Panc1 (cell line): ENCODE measurements around the gene BRI3BP. TPM values are rescaled to one million over a fixed set of nuclear protein-coding genes. Genes with fewer than 3 reads are reported as not detected.

Experiments
- ATAC-seq: fragments of 200-7000 bp; cut with Tn5 transposase; 2 replicates; pipeline ENCODE4 v1.9.1; 2020; ENCODE audit warnings: mild to moderate bottlenecking, moderate library complexity
- BruUV-seq: library from RNA; stranded (reverse); fragments of 400-500 nt; replicated peaks from 2 replicates; lab custom pipeline; 2021; lab: Mats Ljungman, UMichigan
- CTCF ChIA-PET: fragments of 300-600 bp; sonication (Branson Sonifier 250); formaldehyde crosslinking; loops from one replicate; lab custom pipeline; 2022; ENCODE audit warnings: antibody characterized with exemption; lab: Charles Lee
- POLR2A ChIA-PET: fragments of 300-600 bp; sonication (Branson Sonifier 250); formaldehyde crosslinking; loops from one replicate; lab custom pipeline; 2022; ENCODE audit warnings: antibody characterized with exemption; lab: Charles Lee
- DNase-seq: peaks from one replicate; pipeline ENCODE4 v3.0.0-alpha.2; 2010; ENCODE audit warnings: low read depth, low spot score
- H3K27ac ChIP-seq: 2 replicates; pipeline ENCODE4 v1.5.1; 2011; ENCODE audit warnings: mild to moderate bottlenecking, low read length, inconsistent platforms
- H3K27me3 ChIP-seq: fragments of 200-500 bp; sonication (Bioruptor generic); 2 replicates; pipeline ENCODE4 v1.6.0; 2014; ENCODE audit warnings: low read length, inconsistent platforms; ENCODE audit not compliant: control insufficient read depth, insufficient read depth
- H3K36me3 ChIP-seq: fragments of 200-500 bp; sonication (Bioruptor generic); 2 replicates; pipeline ENCODE4 v1.5.1; 2014; ENCODE audit warnings: inconsistent platforms, mild to moderate bottlenecking, low read length, moderate library complexity; ENCODE audit not compliant: control insufficient read depth, insufficient read depth
- H3K4me1 ChIP-seq: 2 replicates; pipeline ENCODE4 v1.5.1; 2011; ENCODE audit warnings: inconsistent platforms, mild to moderate bottlenecking, low read length, moderate library complexity; ENCODE audit not compliant: control insufficient read depth, insufficient read depth
- H3K4me3 ChIP-seq, 2 experiments: 2 replicates each; pipeline ENCODE4 v1.5.1; 2011 to 2012; ENCODE audit warnings: low read depth in 2 of 2, low read length in 2 of 2, mild to moderate bottlenecking in 2 of 2, inconsistent platforms in 1 of 2, moderate library complexity in 1 of 2
- H3K9me3 ChIP-seq: fragments of 200-500 bp; sonication (Bioruptor generic); 2 replicates; pipeline ENCODE4 v1.5.1; 2014; ENCODE audit warnings: low read depth, mild to moderate bottlenecking, inconsistent platforms, low read length, moderate library complexity; ENCODE audit not compliant: control insufficient read depth, insufficient read depth
- POLR2AphosphoS5 ChIP-seq: IDR thresholded peaks from 2 replicates; pipeline ENCODE4 v1.6.1; 2012; ENCODE audit warnings: mild to moderate bottlenecking, low read depth, low read length, moderate library complexity
- SIN3A ChIP-seq: IDR thresholded peaks from 2 replicates; pipeline ENCODE4 v1.6.1; 2012; ENCODE audit warnings: low read depth, mild to moderate bottlenecking, low read length, moderate library complexity, borderline replicate concordance; ENCODE audit not compliant: insufficient read depth
- TCF7L2 ChIP-seq: IDR thresholded peaks from 2 replicates; pipeline ENCODE4 v1.6.1; 2011; ENCODE audit warnings: mild to moderate bottlenecking, low read depth, low read length, inconsistent platforms
- in situ Hi-C: cut with HindIII; loops from 2 replicates; pipeline ENCODE4 v1.10.0; 2016; ENCODE audit warnings: low sequenced_read_pairs, low pct_unique_long_range_greater_than_20kb
- intact Hi-C: fragments of 100-400 bp; cut with micrococcal nuclease; formaldehyde crosslinking; loops from one replicate; pipeline ENCODE4 v1.10.0; 2022; ENCODE audit not compliant: unreplicated experiment
- total RNA-seq: library from RNA; stranded (reverse); gene quantifications from one replicate; pipeline ENCODE4 v1.2.1, GENCODE V29; 2021; ENCODE audit not compliant: unreplicated experiment
- TF ChIP-seq, protein P1 (sequence below), 2 experiments: IDR thresholded peaks; 2 replicates each; pipeline ENCODE4 v1.6.1; 2011 to 2012; ENCODE audit warnings: low read depth in 2 of 2, control low read depth in 1 of 2, low read length in 1 of 2, mild to moderate bottlenecking in 1 of 2, moderate library complexity in 1 of 2; ENCODE audit not compliant: insufficient read depth in 1 of 2
- TF ChIP-seq, protein P2 (sequence below): fragments of 450-650 bp; IDR thresholded peaks from 2 replicates; pipeline ENCODE4 v1.5.1; 2017; ENCODE audit warnings: mild to moderate bottlenecking

The BRI3BP gene
- total RNA-seq, 1 experiment from 2014 or later: 35.1 TPM

DNA sequence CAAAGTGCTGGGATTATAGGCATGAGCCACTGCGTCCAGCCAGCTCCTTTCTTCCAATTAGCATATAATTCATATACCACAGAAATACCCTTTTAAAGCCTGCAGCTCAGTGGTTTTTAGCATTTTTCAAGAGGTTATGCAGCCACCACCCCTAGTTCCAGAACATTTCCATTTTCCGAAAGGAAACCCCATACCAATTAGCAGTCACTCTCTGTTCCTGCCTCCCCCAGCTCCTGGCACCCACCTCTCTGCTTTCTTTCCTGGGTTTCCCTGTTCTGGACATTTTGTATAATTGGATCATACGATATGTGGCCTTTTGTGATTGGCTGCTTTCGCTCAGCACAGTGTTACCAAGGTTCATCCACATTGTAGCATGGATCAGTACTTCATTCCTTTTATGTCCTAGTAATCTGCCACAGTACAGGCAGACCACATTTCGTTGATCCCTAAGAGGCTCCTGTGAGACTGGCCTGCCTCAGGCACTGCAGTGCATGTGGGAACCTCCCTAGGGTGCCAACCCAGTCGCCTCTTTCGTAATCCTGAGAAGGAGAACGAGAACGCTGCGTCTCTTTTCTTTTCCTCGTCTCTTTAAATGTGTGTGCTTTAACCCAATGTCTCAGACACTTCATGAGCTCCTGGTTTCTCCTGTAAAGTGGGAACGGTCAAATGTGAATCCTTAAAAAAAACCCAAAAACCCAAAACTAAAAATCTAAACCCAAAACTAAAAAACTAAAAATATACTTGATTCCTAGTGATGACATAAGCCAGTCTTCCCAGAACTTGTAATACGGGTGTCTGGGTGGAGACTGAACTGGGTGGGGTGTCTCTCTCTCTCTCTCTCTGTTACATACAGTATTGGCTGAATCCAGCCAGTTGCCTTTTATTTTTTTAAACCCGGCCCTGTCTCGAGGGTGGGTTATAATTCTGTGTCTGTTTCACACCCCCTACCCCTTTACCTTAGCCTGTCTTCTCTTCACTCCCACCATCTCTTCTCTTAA, 86.5 kb downstream of the BRI3BP start:
- ChIA-PET POLR2A (interaction anchor here (0.6 kb wide), 1 partner anchor 170 kb away, joined by 8 read pairs; no protein-coding TSS in a partner anchor), CTCF (no interaction called here)
- H3K9me3 ChIP-seq: no peaks in the 10 kb centered on the region
- H3K4me3 ChIP-seq: no peak overlapping the region
- ATAC-seq (no peak; the same call in 1 of the 2 replicates), DNase-seq (no peak)
- no peaks in the 10 kb centered on the region for H3K36me3 ChIP-seq
- no peaks in the 10 kb centered on the region for H3K27me3 ChIP-seq
- H3K27ac ChIP-seq: no peak overlapping the region
- TF ChIP-seq, protein P1, sequence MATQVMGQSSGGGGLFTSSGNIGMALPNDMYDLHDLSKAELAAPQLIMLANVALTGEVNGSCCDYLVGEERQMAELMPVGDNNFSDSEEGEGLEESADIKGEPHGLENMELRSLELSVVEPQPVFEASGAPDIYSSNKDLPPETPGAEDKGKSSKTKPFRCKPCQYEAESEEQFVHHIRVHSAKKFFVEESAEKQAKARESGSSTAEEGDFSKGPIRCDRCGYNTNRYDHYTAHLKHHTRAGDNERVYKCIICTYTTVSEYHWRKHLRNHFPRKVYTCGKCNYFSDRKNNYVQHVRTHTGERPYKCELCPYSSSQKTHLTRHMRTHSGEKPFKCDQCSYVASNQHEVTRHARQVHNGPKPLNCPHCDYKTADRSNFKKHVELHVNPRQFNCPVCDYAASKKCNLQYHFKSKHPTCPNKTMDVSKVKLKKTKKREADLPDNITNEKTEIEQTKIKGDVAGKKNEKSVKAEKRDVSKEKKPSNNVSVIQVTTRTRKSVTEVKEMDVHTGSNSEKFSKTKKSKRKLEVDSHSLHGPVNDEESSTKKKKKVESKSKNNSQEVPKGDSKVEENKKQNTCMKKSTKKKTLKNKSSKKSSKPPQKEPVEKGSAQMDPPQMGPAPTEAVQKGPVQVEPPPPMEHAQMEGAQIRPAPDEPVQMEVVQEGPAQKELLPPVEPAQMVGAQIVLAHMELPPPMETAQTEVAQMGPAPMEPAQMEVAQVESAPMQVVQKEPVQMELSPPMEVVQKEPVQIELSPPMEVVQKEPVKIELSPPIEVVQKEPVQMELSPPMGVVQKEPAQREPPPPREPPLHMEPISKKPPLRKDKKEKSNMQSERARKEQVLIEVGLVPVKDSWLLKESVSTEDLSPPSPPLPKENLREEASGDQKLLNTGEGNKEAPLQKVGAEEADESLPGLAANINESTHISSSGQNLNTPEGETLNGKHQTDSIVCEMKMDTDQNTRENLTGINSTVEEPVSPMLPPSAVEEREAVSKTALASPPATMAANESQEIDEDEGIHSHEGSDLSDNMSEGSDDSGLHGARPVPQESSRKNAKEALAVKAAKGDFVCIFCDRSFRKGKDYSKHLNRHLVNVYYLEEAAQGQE (IDR thresholded peaks at IDR 0.05; ENCODE audit: insufficient read depth in 1 of 2, low read depth in 2 of 2, low read length in 1 of 2): no peak
- TF ChIP-seq, protein P2, sequence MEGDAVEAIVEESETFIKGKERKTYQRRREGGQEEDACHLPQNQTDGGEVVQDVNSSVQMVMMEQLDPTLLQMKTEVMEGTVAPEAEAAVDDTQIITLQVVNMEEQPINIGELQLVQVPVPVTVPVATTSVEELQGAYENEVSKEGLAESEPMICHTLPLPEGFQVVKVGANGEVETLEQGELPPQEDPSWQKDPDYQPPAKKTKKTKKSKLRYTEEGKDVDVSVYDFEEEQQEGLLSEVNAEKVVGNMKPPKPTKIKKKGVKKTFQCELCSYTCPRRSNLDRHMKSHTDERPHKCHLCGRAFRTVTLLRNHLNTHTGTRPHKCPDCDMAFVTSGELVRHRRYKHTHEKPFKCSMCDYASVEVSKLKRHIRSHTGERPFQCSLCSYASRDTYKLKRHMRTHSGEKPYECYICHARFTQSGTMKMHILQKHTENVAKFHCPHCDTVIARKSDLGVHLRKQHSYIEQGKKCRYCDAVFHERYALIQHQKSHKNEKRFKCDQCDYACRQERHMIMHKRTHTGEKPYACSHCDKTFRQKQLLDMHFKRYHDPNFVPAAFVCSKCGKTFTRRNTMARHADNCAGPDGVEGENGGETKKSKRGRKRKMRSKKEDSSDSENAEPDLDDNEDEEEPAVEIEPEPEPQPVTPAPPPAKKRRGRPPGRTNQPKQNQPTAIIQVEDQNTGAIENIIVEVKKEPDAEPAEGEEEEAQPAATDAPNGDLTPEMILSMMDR: no peak
- TF ChIP-seq TCF7L2 (no peak), SIN3A (no peak), POLR2AphosphoS5 (no peak)
- in situ Hi-C loops: no loop called here
- no TSS peak for BruUV-seq
- H3K4me1 ChIP-seq: no peaks in the 10 kb centered on the region
- intact Hi-C loops: no loop called here

Other genes with a start within 250 kb of the BRI3BP start
- gene SCARB1, start 129.8 kb upstream of the BRI3BP start, total RNA-seq: 359 TPM
- 1,725 TPM for gene UBC, start 79.0 kb upstream of the BRI3BP start, total RNA-seq
- 57.4 TPM for gene DHX37, start 4.5 kb upstream of the BRI3BP start, total RNA-seq
- gene AACS, start 71.8 kb downstream of the BRI3BP start, total RNA-seq: 34.7 TPM
- gene TMEM132B, start 192.7 kb downstream of the BRI3BP start, total RNA-seq: 0.26 TPM